Amniotic epithelial cell (primary cell): ENCODE results near the gene RNF215.
A peak's percentile ranks its signal among the peaks of the same experiment; 100 is the strongest.

Experiments
- DNase-seq: peaks from one replicate; pipeline ENCODE4 v3.0.0-alpha.2; 2010; ENCODE audit warnings: low read depth

Gene RNF215

DNA sequence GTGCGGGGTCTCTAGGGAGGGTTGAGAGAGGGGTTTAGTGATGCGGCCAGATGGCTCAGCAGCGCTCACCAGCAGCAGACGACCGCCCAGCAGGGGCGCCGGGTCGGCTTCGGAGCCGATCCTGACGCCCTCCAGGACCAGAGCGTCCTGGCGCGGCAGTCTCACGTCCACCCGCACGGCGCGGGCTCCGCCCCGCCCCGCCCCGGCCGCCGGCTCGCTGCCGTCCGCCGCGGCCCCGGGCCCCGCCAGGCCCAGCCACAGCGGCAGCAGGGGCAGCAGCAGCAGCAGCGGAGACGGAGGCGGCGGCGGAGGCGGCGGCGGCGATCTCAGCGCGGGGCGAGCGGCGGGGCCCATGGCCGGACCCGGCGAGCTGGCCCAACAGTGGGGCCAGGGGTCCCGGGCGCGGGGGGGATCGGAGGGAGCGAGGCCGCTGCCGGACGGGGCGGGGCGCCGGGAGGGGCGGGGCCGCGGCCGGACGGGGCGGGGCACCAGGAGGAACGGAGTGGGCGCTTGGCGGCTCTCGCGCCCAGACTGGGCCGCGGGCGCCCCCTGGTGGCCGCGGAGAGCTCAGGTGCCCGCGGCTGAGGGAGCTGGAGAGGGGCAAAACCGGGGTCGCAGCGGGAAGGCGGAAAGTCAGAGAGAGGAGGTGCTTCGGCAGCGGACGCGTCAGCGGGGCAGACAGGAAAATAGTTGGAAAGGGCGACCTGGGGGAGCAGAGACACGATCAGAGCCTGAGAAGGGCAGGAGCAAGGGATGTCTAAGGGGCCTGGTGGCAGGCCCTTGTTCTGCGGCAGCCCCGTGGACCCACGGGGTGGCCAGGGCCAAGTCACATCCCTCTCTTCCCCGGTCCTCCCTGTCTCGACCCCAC is at the start of gene RNF215:
RNF215 (minus strand) TSS at position 452 of the 868 bp plus-strand sequence; CDS start at position 354, 98 bp downstream.
- DNase-seq, result peak; percentile 41

DNA sequence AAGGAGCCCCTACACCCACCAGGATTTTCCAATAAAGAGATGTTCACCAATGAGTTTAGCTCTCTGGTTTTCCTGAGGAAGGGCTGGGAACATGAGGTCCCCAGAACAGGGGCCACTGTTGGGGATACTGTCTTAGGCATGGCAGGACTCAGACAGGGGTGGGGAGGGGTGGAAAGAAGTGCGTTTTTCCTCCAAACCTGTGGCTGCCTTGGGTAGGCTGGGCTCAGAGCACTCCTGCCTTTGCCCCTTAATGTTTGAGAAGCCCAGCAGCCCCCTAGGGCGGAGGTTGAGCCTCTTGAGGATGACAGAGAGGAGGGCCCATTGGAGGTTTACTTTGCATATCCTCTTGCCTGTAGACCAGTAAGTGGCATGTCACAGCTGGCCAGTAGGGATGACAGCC is 49.0 kb upstream of the RNF215 start:
- no peak for DNase-seq

DNA sequence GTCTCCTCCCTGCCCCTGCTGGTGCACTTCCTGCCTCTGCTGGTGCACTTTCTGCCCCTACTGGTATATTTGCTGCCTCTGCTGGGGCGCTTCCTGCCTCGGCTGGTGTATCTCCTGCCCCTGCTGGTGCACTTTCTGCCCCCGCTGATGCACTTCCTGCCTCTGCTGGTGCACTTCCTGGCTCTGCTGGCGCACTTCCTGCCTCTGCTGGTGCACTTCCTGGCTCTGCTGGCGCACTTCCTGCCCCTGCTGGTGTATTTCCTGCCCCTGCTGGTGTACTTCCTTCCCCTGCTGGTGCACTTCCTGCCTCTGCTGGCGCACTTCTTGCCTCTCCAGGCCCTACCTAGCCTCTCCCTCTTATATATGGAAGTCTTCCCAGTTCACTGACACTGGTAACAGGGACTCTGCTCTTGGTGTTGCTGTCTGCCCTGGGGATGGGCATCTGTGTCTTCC is 48.5 kb upstream of the RNF215 start:
- DNase-seq, result no peak

DNA sequence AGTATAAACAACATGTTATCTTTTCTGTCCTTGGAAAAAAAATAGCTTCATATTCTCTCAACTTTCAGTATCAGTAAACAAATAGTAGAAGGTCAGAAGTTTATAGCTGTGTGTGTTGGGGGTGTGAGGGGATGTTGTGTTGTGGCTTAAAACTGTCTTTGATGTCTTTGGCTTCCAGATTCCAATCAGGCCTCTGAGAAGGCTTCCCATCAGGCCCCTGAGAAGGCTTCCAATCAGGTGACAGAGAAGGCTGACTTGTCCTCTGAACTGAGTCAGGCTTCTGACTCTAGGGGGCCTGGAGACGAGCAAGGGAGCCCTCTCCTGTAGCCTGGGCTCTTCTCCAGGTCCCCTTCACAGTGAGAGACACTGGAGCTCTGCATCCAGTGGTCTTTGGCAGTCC is 47.6 kb upstream of the RNF215 start:
- DNase-seq, result no peak

DNA sequence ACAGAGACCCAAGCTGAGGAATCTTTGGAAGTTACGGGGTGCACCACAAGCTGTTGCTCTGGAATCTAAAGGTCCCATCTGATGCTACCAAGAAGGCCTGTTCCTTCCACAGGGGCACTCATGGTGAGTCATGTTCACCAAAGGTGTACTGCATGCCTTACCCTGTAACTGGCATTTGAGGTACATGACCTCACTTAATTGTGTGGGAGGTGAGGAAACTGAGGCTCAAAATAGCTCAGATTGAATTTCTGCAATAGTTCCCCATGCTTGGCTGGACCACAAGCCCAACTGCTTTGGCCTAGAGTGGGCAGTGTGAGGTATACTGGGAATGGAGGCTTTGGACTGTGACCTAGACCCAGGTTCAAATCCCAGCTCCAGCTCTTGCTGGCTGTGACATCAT is 46.6 kb upstream of the RNF215 start:
- DNase-seq, result no peak

DNA sequence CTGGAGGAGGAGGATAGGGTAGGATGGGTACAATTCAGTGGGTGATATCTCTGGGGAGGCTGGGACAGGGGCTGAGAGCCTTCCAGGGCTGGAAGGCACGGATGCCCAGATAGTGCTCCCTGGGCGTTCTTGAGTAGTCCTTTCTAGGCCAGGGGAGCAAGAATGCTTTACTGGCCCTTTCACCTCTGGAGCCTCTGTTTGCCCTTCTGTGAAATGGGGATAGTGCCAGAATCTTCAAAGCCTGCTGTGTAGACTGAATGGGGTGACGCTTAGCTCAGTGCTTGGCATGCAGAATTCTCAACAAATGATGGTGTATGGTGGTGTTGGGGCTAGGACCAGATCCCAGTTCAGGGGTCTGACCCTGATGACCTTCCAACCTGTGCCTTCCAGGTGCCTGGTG is 46.0 kb upstream of the RNF215 start:
- no peak for DNase-seq

DNA sequence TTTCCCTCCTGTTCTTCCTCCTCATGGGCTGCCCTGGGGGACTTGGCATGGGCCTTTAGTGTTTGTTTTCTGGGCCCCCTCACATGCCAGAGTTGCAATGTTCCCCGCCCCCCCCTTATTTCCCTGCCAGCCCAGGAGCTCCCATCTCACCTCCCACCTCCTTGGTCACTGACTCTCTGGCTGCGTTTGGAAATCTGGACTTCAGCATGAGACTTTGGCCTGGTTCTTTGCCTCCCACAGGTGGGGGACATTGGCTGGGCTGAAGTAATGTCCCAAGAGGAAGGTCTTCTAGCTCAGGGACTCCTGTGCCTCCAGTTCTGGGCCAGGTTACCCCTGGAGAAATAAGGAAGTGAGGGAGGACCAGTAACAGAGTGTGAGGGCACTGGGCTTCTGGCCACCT is 45.3 kb upstream of the RNF215 start:
- DNase-seq, result no peak

DNA sequence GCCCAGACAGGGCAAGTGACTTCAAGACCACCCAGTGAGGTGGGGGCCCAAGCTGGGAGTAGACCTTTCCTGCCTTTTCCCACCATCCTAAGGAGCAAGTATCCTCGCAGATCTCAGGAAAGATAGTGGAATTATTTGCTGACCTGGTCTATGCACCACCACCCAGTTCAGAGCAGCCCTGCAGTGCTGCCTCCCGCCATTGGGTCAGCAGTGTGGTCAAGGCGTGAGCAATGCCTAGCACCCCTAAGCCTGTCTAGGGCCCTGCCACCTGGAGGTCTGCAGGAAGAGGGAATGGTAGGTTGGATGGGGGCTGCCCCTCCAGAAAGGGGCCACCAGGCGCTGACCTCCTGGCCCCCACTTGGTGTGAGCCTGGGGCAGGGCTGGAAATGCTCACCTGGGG is 44.9 kb upstream of the RNF215 start:
- no peak for DNase-seq

DNA sequence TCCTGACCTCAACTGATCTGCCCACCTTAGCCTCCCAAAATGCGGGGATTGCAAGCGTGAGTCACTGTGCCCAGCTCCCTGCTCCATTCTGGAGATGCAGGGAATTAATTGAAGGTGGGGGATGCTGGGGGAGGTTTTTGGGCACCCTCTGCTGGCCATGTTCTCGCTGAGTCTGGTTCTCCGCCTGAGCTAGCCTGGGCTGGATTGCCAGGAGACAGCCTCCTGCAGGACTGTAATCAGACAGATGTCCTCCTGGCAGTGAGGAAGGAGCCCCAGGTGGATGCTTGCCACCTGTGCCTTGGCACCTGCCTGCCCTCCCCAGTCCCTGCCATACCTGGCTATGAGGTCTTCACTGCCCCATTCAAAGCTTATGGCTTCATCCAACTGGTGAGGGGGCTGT is 43.7 kb upstream of the RNF215 start:
- DNase-seq, result no peak

DNA sequence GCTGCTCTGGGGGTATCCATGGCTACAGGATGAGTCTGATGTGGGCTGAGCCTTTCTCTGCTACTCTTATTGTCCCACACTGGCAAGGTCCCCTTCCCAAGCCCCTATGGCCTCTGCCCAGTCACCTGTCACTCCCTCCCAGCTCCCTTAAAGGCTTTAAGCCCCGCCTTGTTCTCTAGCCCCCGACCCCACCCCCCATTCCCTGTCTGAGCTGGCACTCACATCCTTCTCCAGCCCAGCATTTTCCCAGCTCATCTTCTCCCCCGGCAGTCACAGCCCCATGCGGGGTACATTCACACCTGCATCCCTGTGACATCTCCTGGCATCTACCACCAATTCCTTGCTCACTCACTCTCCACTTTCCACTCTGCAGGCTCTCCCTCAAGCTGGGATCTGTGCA is 42.7 kb upstream of the RNF215 start:
- DNase-seq, result no peak

DNA sequence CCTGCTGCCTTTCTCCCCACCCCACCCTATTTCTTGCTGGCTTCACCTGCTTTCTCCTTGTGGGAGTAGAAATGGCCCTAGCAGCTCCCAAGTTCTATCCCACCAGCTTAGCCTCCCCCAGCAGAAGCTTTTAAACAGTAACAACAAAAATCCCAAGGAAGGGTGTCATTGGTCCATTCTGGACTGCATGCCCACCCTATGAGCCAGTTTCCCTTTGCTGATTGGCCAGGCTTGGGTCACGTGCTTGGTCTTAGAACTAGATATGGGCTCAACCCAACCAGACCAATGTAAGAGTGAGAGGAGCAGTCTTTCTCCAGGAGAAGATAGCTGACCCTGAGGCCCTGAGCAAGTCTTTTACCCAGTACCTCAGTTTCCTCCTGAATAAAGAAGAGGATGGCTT is 40.7 kb upstream of the RNF215 start:
- no peak for DNase-seq

DNA sequence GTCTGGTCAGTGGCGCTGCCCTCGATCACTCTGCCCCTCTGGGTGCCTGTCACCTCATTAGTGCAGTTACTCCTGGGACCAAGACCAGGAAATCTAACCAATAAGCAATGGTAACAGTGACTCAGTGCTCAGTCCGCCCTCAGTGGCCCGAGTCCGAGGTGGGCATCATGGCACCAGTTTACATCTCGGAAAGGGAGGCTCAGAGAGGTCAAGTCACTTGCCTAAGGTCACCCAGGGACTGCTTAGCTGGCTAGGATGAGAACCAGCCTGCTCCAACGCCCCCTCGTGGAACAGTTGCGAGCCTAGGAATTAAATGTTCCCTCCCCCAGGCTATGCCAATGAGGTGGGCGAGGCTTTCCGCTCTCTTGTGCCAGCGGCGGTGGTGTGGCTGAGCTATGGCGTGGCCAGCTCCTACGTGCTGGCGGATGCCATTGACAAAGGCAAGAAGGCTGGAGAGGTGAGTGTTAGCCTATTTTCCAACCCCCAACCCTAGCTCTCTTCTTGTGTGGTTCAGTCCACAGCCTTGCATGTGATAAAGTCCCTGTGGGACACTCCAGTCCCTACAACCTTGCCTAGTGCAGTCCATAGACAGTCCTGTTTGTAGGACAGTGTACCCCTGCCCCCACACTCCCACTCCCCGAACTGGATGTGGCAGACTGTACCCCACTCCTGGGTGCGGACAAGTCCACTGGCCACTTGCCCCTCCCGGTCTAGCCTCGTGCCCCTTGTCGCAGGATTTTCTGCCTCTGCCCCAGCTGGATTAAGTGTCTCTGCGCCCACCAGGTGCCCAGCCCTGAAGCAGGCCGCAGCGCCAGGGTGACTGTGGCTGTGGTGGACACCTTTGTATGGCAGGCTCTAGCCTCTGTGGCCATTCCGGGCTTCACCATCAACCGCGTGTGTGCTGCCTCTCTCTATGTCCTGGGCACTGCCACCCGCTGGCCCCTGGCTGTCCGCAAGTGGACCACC is 39.5 kb upstream of the RNF215 start:
- peak; percentile 75 for DNase-seq

DNA sequence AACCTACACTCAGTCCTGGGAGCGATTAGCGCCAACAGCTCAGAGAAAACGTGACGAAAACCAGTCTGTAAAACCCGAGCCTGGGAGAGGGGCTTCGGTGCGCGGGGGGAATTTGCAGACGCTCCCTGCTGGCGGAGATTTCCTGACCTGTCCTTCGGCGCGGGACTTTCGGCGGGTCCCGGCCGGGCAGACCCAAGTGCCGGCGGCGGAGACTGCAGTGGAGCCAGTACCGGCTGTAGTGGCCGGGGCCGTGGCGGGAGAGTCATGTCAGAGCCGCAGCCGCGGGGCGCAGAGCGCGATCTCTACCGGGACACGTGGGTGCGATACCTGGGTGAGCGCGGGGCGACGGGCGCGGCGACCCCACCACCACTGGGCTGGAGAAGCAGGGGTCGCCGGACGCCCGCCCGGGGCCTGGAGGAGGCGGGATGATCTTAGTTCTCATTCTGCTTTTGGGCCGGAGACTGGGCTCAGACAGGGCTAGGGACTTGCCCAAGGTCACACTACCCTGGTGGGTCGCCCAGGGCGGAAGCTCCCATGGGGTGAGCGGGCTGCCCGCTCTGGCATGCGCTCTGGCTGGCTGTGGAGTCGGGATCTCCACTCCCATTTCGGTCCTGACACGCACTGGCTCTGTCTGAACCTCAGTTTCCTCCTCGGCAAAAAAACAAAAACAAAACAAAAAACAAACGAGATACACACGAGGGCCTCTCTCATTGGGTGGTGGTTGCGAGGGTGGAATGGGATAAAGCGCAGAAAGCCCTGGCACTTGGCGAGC is 38.6 kb upstream of the RNF215 start, which contains the start of gene MTFP1:
MTFP1 (plus strand) TSS at position 153 of the 772 bp plus-strand sequence; CDS start at position 265, 112 bp downstream.
- peak; percentile 56 for DNase-seq

DNA sequence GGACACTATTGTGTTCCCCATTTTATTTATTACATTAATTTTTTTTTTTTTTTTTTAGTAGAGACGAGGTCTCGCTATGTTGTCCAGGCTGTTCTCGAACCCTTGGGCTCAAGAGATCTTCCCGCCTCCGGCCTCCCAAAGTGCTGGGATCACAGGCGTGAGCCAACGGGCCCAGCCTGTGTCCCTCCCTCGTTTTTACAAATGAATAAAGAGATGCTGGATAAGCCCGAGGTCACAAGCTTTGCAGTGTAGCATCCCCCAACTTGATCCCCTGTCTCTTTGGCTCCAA is 38.1 kb upstream of the RNF215 start:
- no peak for DNase-seq

DNA sequence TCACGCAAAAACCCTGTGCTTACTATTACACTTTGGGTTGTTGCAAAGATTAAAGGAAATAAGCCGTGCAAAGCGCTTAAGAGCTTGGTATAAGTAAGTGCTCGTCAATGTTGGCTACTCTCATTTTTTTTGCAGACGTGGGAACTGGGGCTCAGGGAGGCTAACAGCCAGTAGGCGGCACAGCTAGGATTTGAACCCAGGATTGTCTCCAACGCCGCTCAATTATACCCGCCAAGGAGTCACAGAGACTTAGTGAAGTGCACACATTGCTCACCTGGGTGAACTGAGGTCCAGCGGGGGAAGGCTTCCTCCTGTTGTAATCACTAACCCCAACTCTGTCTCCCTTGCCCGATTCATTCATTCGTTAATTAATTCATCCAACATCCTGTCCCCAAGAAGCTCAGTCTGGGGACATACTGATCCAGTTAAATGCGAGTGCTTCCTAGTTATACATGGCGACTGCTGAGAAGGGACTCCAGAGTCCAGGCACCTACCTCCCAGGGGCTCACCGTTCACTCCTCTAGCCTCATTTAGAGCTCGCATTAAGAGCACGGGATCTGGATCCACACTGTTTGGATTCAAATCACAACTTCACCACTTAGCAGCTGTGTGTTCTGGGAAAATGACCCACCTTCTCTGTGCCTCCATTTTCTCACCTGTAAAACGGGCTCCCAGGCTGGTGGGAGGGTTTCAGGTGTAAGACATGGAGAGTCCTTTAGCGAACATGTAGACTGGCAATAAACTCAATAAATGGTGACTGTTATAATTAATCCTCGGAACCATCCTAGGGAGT is 37.5 kb upstream of the RNF215 start:
- DNase-seq, result no peak

DNA sequence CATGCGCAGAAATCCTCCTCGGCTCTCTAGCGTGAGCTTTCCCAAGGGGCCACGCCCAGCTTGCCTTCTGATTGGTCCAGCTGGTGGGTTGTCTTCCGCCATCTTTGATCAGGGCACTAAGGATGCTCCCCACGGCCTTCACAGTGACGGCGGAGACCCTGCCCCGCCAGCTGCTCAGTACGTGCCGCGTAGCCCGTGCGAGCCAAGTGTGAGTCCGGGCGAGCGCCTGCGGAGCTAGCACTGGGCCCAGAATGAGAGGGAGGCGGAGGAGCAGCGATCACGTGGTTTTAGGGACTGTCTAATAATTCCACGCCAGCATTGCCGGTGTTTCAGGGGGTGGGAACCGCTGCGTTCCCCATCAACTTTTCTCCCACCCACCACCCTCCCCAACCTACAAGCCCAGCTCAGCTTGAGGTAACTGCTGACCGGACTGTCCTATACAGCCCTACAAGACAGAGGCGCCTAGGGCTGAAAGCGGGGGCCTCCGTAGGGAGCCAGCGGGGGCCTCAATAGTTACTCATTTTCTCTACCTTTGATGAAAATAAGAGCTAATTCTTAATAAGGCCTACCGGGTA is 36.8 kb upstream of the RNF215 start:
- DNase-seq, result peak; percentile 99

DNA sequence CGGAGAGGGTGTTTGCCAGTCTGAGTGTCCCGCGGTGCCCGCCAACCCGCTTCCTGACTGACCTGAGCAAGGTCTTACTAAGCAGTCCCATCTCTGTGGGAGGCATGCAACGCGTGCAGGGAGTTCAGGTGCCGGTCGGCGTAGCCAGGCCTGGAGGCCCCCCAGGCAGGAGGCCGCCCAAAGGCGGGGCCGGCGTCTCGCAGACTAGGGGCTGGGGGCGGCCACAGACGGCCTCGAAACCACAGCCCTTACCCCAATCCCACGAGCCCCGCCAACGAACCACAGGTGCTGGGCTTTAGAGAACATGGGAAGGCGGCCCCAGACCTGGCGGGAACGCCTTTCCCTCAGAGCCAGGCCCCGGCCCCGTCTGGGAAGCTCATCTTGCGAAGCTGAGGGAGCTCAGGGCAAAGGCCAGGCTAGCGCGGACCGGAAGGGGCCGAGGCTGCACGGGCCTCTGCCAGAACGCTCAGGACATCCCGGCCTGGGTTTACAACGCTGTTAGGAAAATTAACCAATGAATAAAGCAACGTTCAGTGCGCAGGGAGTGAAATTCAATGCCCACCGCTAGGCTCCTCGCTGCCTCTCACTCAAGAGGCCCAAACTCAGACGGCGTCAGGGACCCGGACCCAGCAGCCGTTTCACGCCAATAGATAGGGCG is 36.2 kb upstream of the RNF215 start:
- no peak for DNase-seq

DNA sequence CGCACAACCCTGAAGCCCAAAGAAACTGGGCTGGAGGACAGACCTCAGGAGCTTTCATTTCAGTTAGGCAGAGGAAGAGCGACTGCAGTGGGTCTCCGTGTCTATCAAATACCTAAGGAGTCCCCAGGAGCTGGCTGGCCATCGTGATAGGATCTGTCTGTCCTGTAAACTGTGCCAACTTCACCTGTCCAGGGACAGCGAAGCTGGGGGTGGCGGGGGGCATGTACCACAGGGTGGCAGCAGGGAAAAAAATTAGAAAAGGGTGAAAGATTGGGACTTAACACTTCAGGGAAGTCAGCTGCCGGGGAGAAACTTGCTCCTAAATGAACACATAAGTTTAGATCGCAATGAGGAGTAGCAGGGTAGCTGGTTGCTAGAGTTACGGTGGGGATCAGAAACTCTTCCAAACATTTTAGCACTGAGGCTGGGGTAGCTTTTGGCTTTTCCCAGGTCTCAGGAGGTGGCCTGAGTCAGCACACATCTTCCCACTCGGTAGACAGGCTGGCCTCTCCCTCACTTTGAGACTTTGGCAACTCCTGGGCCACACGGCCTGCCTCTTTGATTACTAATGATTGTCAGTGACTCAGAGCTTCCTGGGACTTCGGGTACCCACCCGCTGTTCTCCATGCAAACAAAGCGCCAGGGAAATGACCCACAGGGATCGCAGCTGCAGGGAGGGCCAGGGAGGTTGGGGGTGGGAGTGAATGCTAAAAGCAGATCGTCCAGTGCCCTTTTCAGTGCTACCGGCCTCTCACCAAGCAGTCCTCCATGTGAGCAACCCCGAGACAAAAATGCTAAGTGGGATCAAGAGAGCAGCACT is 35.5 kb upstream of the RNF215 start:
- DNase-seq, result peak; percentile 89

DNA sequence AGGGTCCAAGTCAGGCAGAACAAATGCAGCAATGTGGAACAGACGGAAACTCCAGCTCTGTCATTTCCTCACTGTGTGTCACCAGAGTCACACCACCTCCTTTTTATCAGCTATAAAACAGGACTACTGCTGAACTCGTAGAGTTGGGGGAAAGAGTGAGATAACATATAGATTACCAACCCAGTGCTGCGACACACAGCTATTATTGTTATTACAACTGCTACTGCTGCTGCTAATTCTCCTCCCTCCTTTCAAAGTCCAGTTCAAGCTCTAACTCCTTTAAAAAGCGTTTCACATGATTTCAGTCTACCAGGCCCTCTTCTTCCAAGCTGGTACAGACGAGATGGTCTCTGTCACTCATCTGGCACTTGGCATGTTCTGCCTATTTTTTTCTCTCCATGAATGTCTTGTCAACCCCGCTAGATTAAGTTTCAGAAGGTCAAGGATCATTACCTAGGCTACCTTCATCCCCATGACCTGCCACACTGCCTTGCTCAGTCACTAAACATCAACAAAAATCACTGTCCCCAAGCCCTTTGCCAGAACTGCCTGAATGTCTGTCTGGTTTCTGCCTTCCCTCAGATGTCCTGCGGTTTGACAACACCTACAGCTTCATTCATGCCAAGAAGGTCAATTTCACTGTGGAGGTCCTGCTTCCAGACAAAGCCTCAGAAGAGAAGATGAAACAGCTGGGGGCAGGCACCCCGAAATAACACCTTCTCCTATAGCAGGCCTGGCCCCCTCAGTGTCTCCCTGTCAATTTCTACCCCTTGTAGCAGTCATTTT is 34.7 kb upstream of the RNF215 start:
- DNase-seq, result no peak
